Panc1 (cell line): ENCODE measurements around the gene USF1.

Source experiments
- CTCF ChIP-seq: fragments of 450-650 bp; IDR thresholded peaks from 2 replicates; pipeline ENCODE4 v1.5.1; 2017; ENCODE audit warnings: mild to moderate bottlenecking
- POLR2AphosphoS5 ChIP-seq: IDR thresholded peaks from 2 replicates; pipeline ENCODE4 v1.6.1; 2012; ENCODE audit warnings: mild to moderate bottlenecking, low read depth, low read length, moderate library complexity
- TCF7L2 ChIP-seq: IDR thresholded peaks from 2 replicates; pipeline ENCODE4 v1.6.1; 2011; ENCODE audit warnings: mild to moderate bottlenecking, low read depth, low read length, inconsistent platforms

- TF ChIP-seq CTCF, result no peak
- TF ChIP-seq POLR2AphosphoS5, result no peak
- TF ChIP-seq TCF7L2, result no peak
Observed at GRCh38 chr1:161048949-161049722, 3.4 kb upstream of the USF1 start.
